ENCODE measurements around the gene CHAT. TPM values are rescaled to one million over a fixed set of nuclear protein-coding genes. Genes with fewer than 3 reads are reported as not detected.

CHAT gene
- total RNA-seq, 2 experiments from 2014 or later, result not detected

- Histone ChIP-seq H3K4me3 (ENCODE audit: low read depth, low read length, poor library complexity, severe bottlenecking) (no peak overlapping the region), H3K27ac (ENCODE audit: low read depth, low read length, poor library complexity, severe bottlenecking) (no peak overlapping the region), H3K9me3 (ENCODE audit: low read length) (no peaks in the 10 kb centered on the region), H3K79me2 (ENCODE audit: insufficient read depth, low read depth, low read length) (no peaks in the 10 kb centered on the region), H4K20me1 (ENCODE audit: insufficient read depth, low read length) (no peaks in the 10 kb centered on the region), H3K9me2 (ENCODE audit: insufficient read depth, low read length) (no peaks in the 10 kb centered on the region), H3K4me1 (ENCODE audit: insufficient read depth, low read length, poor library complexity, severe bottlenecking) (no peaks in the 10 kb centered on the region), H2AFZ (ENCODE audit: low read length) (no peak overlapping the region), H3K36me3 (ENCODE audit: insufficient read depth, low read length) (no peaks in the 10 kb centered on the region), H3K4me2 (ENCODE audit: low read length) (no peak overlapping the region)
- no TSS peak for BruUV-seq (replicated peaks)
- DNase-seq (ENCODE audit: low spot score), result no peak
- intact Hi-C loops (cut with micrococcal nuclease; ENCODE audit: unreplicated experiment), result no loop called here
- TF ChIP-seq EZH2phosphoT487 (IDR thresholded peaks at IDR 0.05; ENCODE audit: borderline replicate concordance, low read depth, low read length) (no peak), CTCF (conservative IDR thresholded peaks at IDR 0.05; ENCODE audit: low read length) (no peak)
- CTCF ChIA-PET (ENCODE audit: unreplicated experiment), result no interaction called here
- POLR2A ChIA-PET, result no interaction called here
Observed at GRCh38 chr10:49608166-49609005, 5.5 kb upstream of the CHAT start.

- Histone ChIP-seq H3K27ac (ENCODE audit: low read depth, low read length, poor library complexity, severe bottlenecking) (no peak overlapping the region), H3K4me3 (ENCODE audit: low read depth, low read length, poor library complexity, severe bottlenecking) (no peak overlapping the region), H4K20me1 (ENCODE audit: insufficient read depth, low read length) (no peaks in the 10 kb centered on the region), H2AFZ (ENCODE audit: low read length) (no peak overlapping the region), H3K9me2 (ENCODE audit: insufficient read depth, low read length) (no peaks in the 10 kb centered on the region), H3K4me1 (ENCODE audit: insufficient read depth, low read length, poor library complexity, severe bottlenecking) (no peaks in the 10 kb centered on the region), H3K4me2 (ENCODE audit: low read length) (no peak overlapping the region), H3K79me2 (ENCODE audit: insufficient read depth, low read depth, low read length) (no peaks in the 10 kb centered on the region), H3K36me3 (ENCODE audit: insufficient read depth, low read length) (no peaks in the 10 kb centered on the region), H3K9me3 (ENCODE audit: low read length) (no peaks in the 10 kb centered on the region)
- no peak for DNase-seq (ENCODE audit: low spot score)
- intact Hi-C loops (cut with micrococcal nuclease; ENCODE audit: unreplicated experiment), result no loop called here
- BruUV-seq (replicated peaks), result no TSS peak
- TF ChIP-seq EZH2phosphoT487 (IDR thresholded peaks at IDR 0.05; ENCODE audit: borderline replicate concordance, low read depth, low read length) (no peak), CTCF (conservative IDR thresholded peaks at IDR 0.05; ENCODE audit: low read length) (no peak)
- POLR2A ChIA-PET, result no interaction called here
- CTCF ChIA-PET (ENCODE audit: unreplicated experiment), result no interaction called here
Observed at GRCh38 chr10:49609006-49609282, 4.9 kb upstream of the CHAT start.

- Histone ChIP-seq H3K4me1 (ENCODE audit: insufficient read depth, low read length, poor library complexity, severe bottlenecking) (no peaks in the 10 kb centered on the region), H3K9me3 (ENCODE audit: low read length) (no peaks in the 10 kb centered on the region), H3K36me3 (ENCODE audit: insufficient read depth, low read length) (no peaks in the 10 kb centered on the region), H3K4me2 (ENCODE audit: low read length) (no peak overlapping the region), H3K79me2 (ENCODE audit: insufficient read depth, low read depth, low read length) (no peaks in the 10 kb centered on the region), H4K20me1 (ENCODE audit: insufficient read depth, low read length) (no peaks in the 10 kb centered on the region), H2AFZ (ENCODE audit: low read length) (no peak overlapping the region), H3K9me2 (ENCODE audit: insufficient read depth, low read length) (no peaks in the 10 kb centered on the region), H3K4me3 (ENCODE audit: low read depth, low read length, poor library complexity, severe bottlenecking) (no peak overlapping the region), H3K27ac (ENCODE audit: low read depth, low read length, poor library complexity, severe bottlenecking) (no peak overlapping the region)
- intact Hi-C loops (cut with micrococcal nuclease; ENCODE audit: unreplicated experiment), result no loop called here
- POLR2A ChIA-PET, result no interaction called here
- no peak for DNase-seq (ENCODE audit: low spot score)
- TF ChIP-seq EZH2phosphoT487 (IDR thresholded peaks at IDR 0.05; ENCODE audit: borderline replicate concordance, low read depth, low read length) (no peak), CTCF (conservative IDR thresholded peaks at IDR 0.05; ENCODE audit: low read length) (no peak)
- BruUV-seq (replicated peaks), result no TSS peak
- CTCF ChIA-PET (ENCODE audit: unreplicated experiment), result no interaction called here
Observed at GRCh38 chr10:49609283-49610113, 4.3 kb upstream of the CHAT start.

Measured in OCI-LY7 (cell line).